ENCODE results near the gene F13A1. TPM values are rescaled to one million over a fixed set of nuclear protein-coding genes. Genes with fewer than 3 reads are reported as not detected.

F13A1 gene
- total and polyA plus RNA-seq, 2 donors (not counting 3 experiments of a cell fraction or from before 2014, with no cell fraction given), result not detected

- dilution Hi-C loops (cut with MboI; ENCODE audit: extremely low pct_ligation_motif_present, low sequenced_read_pairs), result no loop called here
- H3K9ac ChIP-seq (replicated peaks; ENCODE audit: extremely low read depth, insufficient read depth, low read length), result no peak overlapping the region
- H3K4me3 ChIP-seq (replicated peaks in 1 of 3; ENCODE audit: insufficient read depth in 1 of 3, low read depth in 1 of 3, low read length in 3 of 3), result no peak overlapping the region
- H3K27me3 ChIP-seq (ENCODE audit: control insufficient read depth in 2 of 2, insufficient read depth in 2 of 2, low read length in 2 of 2), result peaks cover 4 to 6% of the 10 kb centered on the region in 2 experiments
- ChIA-PET CTCF (no interaction called here), POLR2A (no interaction called here)
- no peaks in the 10 kb centered on the region for H3K79me2 ChIP-seq (ENCODE audit: control insufficient read depth, insufficient read depth, low read length)
- FAIRE-seq, result no peak
- no peaks in the 10 kb centered on the region for H3K36me3 ChIP-seq (ENCODE audit: control insufficient read depth in 2 of 2, extremely low read depth in 1 of 2, insufficient read depth in 2 of 2, low read length in 2 of 2)
- no peaks in the 10 kb centered on the region for H3K9me3 ChIP-seq (replicated peaks; ENCODE audit: control insufficient read depth, insufficient read depth, low read length)
- intact Hi-C loops (cut with micrococcal nuclease), result no loop called here
- no peaks in the 10 kb centered on the region for H4K20me1 ChIP-seq (replicated peaks; ENCODE audit: control insufficient read depth, extremely low read depth, insufficient read depth, low read length)
- no peak for DNase-seq (ENCODE audit: low read depth, low spot score)
- BruUV-seq (replicated peaks), result no TSS peak
- H3K4me2 ChIP-seq (ENCODE audit: insufficient read depth, low read length), result no peak overlapping the region
- no peaks in the 10 kb centered on the region for H3K9me1 ChIP-seq (replicated peaks; ENCODE audit: control insufficient read depth, extremely low read depth, insufficient read depth, low read length)
- H2AFZ ChIP-seq (ENCODE audit: low read depth, low read length), result no peak overlapping the region
- no peaks in the 10 kb centered on the region for H3K4me1 ChIP-seq (ENCODE audit: control insufficient read depth, extremely low read depth, insufficient read depth, low read length)
- TF ChIP-seq FOS (IDR thresholded peaks at IDR 0.05; ENCODE audit: borderline replicate concordance, insufficient read depth, low read length) (no peak), GATA2 (IDR thresholded peaks at IDR 0.05; ENCODE audit: insufficient read depth, insufficient read length, low read depth, low read length) (no peak), POLR2A (IDR thresholded peaks at IDR 0.05; ENCODE audit: low read depth, low read length) (no peak), MYC (IDR thresholded peaks at IDR 0.05; ENCODE audit: low read depth, low read length) (no peak), EZH2 (IDR thresholded peaks at IDR 0.05; ENCODE audit: borderline replicate concordance, low read depth, low read length, severe bottlenecking) (no peak), JUN (IDR thresholded peaks at IDR 0.05; ENCODE audit: borderline replicate concordance, insufficient read depth, insufficient read length, low read depth) (no peak), POLR2AphosphoS5 (IDR thresholded peaks at IDR 0.05; ENCODE audit: insufficient read depth, low read depth, low read length) (no peak), CTCF (IDR thresholded peaks at IDR 0.05; ENCODE audit: extremely low read depth in 1 of 2, insufficient read depth in 1 of 2, low read depth in 1 of 2, low read length in 2 of 2) (no peak)
- TF ChIP-seq, protein P1, sequence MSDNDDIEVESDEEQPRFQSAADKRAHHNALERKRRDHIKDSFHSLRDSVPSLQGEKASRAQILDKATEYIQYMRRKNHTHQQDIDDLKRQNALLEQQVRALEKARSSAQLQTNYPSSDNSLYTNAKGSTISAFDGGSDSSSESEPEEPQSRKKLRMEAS (IDR thresholded peaks at IDR 0.05; ENCODE audit: insufficient read depth, insufficient read length), result no peak
- no peak overlapping the region for H3K27ac ChIP-seq (ENCODE audit: insufficient read depth, low read depth, low read length)
Measured at GRCh38 chr6:6323352-6323751, 2.9 kb upstream of the F13A1 start.
